Measurements from ENCODE around the gene GABRA6.

- TF ChIP-seq, protein P1, sequence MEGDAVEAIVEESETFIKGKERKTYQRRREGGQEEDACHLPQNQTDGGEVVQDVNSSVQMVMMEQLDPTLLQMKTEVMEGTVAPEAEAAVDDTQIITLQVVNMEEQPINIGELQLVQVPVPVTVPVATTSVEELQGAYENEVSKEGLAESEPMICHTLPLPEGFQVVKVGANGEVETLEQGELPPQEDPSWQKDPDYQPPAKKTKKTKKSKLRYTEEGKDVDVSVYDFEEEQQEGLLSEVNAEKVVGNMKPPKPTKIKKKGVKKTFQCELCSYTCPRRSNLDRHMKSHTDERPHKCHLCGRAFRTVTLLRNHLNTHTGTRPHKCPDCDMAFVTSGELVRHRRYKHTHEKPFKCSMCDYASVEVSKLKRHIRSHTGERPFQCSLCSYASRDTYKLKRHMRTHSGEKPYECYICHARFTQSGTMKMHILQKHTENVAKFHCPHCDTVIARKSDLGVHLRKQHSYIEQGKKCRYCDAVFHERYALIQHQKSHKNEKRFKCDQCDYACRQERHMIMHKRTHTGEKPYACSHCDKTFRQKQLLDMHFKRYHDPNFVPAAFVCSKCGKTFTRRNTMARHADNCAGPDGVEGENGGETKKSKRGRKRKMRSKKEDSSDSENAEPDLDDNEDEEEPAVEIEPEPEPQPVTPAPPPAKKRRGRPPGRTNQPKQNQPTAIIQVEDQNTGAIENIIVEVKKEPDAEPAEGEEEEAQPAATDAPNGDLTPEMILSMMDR (IDR thresholded peaks at IDR 0.05), result no peak
- no peak for TF ChIP-seq MAZ (IDR thresholded peaks at IDR 0.05; ENCODE audit: borderline replicate concordance, low read depth, low read length)
- no peak for TF ChIP-seq POLR2A (IDR thresholded peaks at IDR 0.05; ENCODE audit: low read length)
These were observed 58.8 kb downstream of the GABRA6 start for GRCh38 chr5:161744276-161744675.
